PC-9 (cell line): ENCODE data around the gene NFIX.

ENCODE experiments used
- EZH2 ChIP-seq: fragments of 200-600 bp; sonication (generic); IDR thresholded peaks from 2 replicates; pipeline ENCODE4 v1.8.0; 2017; ENCODE audit warnings: antibody characterized with exemption, low read depth
- TF ChIP-seq, protein P1 (sequence below): fragments of 200-600 bp; sonication (generic); conservative IDR thresholded peaks from 2 replicates; pipeline ENCODE4 v1.6.1; 2017; ENCODE audit warnings: mixed run types, antibody characterized with exemption, mild to moderate bottlenecking, moderate library complexity

DNA sequence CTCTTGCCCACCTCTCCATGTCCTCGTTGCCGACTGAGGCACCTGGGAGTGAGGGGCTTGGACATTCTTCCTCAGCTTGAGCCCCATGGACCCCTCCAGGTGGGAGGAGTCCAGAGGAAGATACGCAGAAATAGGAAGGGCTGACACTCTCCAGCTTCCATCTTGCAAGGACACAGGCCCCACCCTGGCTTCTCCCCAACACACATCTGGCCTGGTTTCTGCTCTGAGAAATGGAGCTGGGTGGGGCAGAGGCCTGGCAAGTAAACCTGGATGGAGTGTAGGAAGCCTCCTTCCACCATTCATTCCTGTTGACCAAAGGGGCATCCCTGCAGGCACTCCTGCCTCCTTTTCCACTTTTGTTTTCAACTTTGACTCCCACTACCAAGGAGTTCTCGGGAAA lies 50.5 kb downstream of the NFIX start:
- TF ChIP-seq, protein P1, sequence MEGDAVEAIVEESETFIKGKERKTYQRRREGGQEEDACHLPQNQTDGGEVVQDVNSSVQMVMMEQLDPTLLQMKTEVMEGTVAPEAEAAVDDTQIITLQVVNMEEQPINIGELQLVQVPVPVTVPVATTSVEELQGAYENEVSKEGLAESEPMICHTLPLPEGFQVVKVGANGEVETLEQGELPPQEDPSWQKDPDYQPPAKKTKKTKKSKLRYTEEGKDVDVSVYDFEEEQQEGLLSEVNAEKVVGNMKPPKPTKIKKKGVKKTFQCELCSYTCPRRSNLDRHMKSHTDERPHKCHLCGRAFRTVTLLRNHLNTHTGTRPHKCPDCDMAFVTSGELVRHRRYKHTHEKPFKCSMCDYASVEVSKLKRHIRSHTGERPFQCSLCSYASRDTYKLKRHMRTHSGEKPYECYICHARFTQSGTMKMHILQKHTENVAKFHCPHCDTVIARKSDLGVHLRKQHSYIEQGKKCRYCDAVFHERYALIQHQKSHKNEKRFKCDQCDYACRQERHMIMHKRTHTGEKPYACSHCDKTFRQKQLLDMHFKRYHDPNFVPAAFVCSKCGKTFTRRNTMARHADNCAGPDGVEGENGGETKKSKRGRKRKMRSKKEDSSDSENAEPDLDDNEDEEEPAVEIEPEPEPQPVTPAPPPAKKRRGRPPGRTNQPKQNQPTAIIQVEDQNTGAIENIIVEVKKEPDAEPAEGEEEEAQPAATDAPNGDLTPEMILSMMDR: no peak
- no peak for TF ChIP-seq EZH2
